OCI-M1 (cell line): ENCODE results near the gene RGS10.
"Not testable (repeated sequence)": the region's sequence is repeated elsewhere in the genome, so short reads cannot be mapped to it uniquely, and the experiment has no call there.

Experiments used
- DNase-seq: peaks from one replicate; lab custom pipeline; 2025; lab: John Stamatoyannopoulos, UW

RGS10 gene, protein sequence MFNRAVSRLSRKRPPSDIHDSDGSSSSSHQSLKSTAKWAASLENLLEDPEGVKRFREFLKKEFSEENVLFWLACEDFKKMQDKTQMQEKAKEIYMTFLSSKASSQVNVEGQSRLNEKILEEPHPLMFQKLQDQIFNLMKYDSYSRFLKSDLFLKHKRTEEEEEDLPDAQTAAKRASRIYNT

DNA sequence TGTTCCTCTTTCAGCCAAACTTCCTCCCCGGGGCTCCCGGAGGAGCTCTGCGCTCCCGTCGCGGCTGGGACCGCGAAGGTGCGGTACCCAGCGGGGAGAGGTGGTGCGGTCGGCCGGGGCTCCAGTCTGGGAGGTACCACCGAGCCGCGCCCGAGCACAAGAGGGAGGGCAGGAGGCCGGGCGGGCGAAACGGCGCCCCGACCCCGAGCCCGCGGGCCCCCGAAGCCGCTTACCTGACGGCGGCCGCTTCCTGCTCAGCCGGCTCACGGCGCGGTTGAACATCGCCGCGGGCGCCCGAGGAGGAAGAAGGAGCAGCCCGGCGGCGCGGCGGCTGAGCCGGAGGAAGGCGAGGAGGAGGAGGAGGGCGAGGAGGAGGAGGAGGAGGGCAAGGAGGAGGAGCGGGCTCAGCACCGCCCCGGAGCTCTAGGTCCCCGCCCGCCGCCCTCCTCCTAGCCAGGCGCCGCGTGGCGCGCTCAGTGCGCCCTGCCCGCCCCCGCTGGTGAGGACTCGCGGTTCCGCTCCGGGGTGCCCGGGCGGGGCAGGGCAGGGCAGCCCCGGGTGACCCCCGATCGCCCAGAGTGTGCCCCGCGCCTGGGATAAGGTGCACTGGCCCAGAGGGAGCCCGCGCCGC lies at the start of gene RGS10:
Gene RGS10 (minus strand): TSS at position 363 of the 631 bp plus-strand sequence. CDS start 81 bp downstream, at position 282.
- peak; percentile 91 for DNase-seq

DNA sequence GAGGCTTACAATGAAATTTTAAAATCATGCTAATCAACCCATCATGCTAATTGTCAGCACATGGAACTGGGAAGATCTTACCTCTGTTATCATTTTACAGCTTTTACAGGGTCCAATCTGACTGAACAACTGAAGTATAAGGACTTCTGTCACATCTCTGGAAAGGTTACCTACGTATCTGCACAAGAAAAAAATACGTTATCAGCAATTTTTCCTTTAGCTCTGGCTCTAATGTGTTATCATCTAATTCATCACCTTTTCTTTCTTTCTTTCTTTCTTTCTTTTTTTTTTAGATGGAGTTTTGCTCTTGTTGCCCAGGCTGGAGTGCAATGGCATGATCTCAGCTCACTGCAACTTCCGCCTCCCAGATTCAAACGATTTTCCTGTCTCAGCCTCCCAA lies 45.6 kb upstream of the RGS10 start:
- no peak for DNase-seq

DNA sequence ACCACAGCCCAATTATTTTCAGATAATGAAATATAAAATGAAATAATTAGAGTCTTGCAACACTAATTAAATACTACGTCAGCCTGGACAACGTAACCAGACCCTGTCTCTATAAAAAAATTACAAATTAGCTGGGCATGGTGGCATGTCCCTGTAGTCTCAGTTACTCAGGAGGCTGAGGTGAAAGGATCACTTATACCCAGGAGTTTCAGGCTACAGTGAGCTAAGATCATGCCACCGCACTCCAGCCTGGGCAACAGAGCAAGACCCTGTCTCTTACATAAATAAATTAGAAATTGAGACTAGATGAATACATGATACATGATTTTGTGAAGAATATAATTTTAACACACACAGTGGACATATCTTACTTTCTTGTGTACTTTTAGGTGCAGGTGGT lies 35.8 kb upstream of the RGS10 start:
- no peak for DNase-seq

DNA sequence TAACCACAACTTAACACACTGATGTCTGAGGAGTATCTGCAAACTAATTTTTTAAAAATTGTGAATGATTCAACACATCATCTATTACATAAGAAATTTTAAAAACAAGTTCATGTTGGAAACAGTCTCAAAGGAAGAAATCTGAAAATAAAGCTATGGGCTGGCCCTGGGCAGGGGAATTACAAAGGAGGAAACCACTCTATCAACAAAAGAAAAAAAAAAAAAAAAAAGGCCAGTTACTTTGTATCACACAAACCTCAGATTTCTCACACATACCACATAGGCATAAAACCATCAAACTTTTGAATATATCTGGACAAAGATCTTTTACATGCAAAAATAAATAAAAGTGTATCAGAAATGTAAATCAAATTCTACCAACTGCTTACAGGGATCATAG lies 33.5 kb upstream of the RGS10 start:
- DNase-seq = no peak

DNA sequence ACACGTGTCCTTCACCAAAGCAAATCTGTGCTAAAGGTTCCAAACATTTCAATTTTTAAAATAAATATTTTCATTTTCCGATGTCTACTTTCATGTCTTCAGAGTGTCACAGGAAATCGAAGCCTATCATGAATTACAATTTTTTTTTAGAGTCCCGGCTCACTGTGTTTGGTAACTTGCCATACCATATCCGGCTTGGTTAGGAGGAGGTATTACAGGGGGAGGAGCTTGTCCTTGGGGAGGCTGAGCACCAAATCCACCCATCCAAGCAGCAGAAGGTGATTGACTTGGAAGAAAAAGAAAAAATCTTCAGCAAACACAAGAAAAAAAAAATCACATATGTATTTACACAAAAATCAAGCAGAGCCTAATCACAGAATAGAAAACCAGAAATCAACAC lies 33.0 kb upstream of the RGS10 start:
- DNase-seq = no peak

DNA sequence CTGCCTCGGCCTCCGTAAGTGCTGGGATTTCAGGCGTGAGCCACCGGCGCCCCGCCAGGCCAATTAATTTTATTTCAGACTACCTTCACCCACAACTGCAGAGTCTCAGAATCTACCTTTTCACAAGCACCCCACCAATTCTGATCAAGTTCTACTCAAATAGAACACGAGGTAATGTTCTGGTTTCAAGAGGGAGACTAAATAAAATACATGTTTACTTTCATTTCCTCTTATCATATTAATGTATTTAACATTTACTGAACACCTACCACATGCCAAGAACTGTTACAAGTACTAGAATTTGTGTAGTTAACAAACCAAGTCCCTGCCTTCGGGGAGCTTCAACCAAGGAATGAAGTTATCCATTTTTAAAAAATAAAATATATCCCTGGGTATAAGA lies 25.5 kb upstream of the RGS10 start:
- DNase-seq = no peak

DNA sequence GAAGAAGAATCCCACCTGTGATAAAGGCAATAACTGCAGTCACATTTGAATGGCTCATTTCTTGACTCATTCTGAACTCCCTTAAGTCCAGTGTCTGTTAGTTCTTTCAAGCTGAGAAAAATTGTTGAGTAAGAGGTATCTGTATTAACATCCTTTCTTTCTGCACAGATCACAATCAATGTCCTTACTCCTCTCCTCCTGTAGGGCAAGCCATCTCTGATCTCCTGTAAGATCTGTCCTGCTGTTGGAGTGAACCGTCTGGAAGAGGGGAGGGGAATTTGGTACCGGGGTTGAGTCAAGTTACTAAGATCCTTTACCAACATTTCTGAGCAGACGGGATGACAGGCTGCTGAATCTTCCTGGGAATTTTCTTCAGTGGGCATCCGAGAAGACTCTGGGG lies 19.6 kb upstream of the RGS10 start:
- no peak for DNase-seq

DNA sequence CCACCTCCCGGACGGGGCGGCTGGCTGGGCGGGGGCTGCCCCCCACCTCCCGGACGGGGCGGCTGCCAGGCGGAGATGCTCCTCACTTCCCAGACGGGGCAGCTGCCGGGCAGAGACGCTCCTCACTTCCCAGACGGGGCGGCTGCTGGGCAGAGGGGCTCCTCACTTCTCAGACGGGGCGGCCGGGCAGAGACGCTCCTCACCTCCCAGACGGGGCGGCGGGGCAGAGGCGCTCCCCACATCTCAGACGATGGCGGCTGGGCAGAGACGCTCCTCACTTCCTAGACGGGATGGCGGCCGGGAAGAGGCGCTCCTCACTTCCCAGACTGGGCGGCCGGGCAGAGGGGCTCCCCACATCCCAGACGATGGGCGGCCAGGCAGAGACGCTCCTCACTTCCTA lies 17.0 kb upstream of the RGS10 start:
- not testable (repeated sequence) for DNase-seq

DNA sequence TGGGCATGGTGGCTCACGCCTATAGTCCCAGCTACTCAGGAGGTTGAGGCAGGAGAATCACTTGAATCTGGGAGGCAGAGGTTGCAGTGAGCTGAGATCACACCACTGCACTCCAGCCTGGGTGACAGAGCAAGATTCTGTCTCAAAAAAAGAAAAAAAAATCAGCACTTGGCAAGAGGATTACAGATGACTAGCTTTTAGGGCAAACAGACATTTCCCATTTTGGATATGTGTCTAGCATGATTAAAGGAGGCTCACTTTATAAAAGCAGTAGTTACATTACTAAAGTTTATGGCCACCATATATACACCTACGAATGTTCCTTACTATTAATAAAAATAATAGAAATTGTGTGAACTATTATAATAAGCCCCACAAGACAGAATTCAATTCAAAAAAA lies 13.6 kb upstream of the RGS10 start:
- DNase-seq = not testable (repeated sequence)

DNA sequence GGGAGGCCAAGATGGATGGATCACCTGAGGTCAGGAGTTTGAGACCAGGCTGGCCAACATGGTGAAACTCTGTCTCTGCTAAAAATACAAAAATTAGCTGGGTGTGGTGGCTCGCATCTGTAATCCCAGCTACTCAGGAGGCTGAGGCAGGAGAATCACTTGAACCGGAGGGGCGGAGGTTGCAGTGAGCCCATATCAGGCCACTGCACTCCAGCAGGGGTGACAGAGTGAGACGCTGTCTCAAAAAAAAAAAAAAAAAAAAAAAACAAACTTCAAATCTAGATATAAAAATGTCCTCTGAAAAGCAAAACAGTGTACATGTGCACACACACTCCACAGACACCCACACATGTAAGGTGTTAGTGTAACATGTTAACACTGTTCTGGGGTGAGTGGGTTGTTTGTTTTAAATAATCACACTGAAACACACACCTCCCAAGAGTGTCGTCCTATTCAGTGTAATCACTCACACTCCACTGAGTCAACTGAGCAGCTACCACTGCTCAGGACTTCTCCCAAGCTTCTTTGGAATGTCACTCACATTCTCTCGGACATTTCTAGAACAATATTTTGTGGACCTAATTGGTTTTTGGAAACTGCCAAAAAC lies 12.8 kb upstream of the RGS10 start:
- DNase-seq = no peak

DNA sequence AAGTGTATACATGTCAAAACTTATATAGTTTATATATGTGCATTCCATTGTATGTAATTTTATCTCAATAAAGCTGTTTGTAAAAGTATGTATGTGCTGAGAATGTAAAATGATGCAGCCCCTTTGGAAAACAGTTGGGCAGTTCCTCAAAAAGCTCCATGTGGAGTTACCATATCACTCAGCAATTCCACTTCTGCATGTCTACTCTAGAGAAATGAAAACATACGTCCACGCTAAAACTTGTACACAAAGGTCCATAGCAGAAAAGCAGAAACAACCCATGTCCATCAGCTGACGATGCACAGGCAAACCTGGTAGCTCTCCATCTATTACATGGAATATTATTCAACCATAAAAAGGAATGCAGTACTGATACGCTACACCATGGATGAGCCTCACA lies 8.3 kb upstream of the RGS10 start:
- DNase-seq = no peak

DNA sequence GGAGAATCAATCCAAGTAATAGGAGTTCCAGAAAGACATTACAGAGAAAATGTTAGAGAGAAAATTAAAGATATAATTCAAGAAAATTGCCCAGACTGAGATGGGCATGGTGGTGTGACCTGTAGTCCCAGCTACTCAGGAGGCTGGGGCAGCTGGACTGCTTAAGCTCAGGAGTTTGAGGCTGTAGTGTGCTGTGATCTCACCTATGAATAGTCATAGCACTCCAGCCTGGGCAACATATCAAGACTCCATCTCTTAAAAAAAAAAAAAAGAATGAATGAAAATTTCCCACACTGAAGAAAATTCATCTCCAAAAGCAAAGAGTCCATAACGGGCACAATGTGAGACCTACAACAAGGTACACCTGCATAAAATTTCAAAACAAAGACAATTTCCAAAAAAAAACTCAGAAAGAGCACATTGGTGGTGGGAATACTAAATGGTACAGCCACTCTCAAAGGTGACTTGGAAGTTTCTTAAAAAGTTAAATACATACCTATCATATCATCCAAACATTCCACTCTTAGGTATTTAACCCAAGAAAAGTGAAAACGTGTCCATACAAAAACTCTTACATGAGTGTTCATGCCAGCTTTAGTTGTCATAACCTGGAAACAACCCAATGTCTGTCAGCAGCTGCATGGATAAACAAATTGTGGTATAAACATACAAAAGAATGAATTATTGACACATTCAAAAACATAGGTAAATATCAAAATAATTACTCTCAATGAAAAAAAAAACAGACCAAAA lies 6.9 kb upstream of the RGS10 start:
- no peak for DNase-seq

DNA sequence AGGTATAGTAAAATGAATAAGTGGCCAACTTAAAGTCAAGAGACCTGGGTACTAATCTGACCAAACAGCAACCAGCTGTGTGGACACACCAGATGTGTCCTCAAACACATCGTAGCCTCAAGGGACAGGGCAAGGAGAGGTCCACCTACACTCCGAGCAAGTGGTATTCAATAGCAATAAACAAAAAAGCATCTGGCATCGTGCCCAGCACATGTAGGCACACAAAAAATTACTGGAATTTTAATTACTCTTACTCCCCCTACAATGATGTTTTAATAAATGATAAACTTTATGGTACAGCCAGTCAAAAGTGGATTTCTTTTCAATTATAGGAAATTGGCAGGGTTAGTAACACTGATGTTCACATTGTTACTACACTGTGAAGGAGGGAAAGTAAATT lies 3.5 kb upstream of the RGS10 start:
- DNase-seq = no peak

DNA sequence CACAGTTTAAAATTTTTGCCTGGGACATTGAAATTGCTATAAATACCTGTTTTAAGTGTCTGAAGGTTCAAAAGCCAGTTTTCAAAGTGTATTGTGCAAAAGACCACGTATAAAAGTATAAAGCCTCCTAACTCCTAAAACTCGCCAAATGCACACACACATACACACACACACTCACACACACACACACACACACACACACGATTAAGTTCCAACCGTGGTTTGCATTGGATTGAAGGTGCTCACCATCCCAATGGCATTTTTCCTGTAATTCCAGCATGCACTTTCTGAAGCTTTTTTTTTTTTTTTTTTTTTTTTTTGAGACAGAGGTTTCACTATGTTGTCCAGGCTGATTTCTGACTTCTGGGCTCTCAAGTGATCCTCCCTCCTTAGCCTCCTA lies 2.8 kb upstream of the RGS10 start:
- no peak for DNase-seq

DNA sequence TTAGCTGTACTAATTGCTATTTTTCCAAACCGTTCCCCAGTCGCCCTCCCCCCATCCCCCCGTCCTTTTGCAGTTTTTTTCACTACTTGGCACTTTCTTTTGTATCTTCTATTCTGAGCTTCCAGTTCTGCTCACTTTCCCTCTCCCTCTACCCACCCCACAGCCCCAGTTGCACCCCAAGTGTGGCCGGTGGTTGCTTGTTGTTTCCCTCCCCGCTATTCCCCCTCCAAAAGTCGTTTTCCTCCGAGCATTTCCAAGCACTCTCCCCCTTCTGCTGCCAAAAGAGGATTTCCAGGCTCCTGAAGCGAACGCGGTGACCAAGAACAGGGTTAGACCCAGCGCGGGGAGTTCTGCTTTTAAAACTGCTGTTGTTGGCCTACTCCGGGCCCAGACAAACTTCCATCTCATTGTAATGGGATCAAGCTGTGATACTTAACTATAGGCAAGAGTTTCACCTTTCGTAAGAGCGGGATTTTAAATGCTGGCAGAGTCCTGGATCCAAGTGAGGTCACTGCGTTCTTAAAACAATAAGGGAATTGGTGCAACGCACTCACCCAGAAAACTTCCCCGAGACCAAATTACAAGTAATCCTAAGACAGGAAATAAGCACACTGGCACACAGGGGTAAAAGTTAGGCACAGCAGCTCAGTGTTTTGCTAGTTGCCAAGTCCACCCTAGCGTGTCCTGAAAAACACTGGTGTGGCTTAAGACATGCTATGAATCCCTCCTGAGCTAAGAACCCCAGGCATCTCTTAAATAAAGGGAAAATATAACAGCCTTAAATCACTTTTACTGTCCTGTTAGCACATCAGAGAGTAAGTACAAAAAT lies 1.5 kb upstream of the RGS10 start:
- no peak for DNase-seq

DNA sequence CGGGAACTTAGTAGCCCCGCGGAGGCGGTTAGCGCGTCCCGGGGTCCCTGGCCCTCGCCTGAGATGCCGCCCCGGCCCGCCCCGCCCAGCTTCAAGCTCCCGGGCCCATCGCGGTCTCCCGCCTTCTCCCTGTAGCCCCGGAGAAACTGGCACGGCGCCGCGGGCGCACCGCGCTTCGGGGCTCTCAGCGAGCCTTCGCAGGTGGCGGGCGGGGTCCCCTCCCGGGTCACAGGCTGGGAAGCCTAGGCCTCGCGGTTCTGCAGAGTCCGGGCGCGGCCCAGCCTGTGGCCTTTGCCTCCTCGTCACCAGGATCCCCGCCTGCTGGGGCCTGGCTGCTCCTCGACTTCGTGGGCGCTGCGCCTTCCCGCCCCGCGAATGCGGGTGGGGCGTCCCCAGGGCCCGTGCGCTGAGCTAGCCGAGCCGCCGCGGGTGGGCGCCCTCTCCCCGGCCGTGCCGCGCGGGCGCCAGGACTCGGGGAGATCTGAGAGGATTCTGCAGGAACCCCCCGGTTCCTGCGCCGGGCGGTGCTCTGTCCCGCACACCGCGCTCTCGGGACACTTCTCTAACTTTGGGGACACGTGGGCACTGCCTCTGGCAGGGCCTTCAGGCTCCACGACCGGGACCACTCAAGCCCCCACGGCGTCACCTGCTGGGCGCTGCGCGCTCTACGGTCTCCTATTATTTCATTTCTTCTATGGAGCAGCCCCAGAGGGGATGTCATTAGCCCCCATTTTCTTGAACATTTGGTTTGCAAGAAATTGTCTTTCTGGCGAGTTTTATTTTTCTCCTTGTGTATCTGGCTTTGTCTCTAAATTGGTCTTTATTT lies 682 bp upstream of the RGS10 start:
- DNase-seq = peak; percentile 88

DNA sequence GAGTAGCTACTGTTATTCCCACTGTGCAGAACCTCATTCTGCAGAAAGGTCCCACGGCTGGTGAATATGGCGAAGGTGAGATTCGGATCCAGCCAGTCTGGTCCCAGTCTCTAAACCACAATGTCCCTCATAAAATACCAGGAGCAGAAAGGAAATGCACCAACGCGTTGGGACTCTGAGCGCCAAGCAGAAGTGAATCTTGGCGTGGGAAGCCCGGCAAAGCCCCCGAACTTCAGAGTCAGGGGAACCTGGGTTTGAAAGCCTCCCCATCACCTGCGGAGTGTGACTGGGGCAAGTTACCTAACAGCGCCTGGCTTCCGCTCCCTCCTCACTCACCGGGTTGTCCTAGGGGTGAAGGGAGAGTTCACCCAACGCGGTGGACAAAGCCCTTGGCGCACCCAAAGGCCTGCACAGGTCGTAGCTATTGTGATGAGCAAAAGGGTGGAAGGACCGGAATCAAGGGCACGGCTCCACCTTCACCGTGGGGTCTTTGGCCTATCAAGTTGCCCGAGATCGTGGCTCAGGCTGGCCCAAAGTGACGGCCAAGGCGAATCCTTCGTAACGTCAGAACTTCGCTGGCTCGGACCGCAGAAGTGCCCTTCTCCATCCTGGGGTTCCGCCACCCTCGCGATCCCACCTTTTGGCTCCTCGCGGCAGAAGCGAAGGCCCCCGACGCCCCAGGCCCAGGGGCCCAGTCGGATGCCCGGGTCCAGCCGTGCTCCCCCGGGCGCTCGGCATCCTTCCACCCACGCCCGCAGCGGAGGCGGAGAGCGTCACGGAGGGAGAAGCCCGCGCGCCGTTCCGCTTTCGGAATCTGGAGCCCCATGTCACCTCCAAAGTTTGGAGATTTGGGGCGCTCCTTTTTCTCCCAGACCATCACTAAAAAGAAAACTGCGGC lies 811 bp downstream of the RGS10 start:
- DNase-seq = no peak

DNA sequence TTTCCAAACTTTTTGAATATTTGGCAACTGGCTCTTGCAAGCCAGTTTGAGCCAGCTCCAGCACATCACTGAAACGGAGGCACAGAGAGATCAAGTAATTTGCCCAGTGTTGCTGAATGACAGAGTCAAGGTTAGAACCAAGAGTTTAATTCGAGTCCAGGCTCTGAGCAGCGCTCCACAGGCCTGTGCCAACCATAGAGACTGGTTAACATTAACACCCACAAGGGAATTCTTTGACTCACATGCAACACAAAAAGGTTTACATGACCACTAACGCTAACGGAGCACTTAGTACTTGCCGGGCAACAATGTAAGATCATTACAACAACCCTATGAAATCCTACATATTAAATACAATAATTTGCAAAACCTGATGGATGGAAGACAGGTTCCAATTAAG lies 1.5 kb downstream of the RGS10 start:
- peak; percentile 47 for DNase-seq

DNA sequence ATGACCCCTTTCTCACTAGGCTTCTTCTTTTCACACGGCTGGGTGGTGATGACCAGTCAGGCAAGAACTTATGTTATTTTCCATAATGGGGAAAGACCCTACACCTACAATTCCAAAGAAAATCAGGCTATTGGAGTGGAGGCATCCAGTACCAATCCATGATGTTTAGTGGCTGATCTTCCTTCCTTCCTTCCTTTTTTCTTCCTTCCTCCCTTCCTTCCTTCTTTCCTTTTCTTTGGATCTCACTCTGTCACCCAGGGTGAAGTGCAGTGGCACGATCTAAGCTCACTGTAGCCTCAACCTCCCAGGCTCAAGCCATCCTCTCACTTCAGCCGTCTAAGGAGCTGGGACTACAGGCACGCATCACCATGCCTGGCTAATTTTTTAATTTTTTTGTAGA lies 2.5 kb downstream of the RGS10 start:
- no peak for DNase-seq

DNA sequence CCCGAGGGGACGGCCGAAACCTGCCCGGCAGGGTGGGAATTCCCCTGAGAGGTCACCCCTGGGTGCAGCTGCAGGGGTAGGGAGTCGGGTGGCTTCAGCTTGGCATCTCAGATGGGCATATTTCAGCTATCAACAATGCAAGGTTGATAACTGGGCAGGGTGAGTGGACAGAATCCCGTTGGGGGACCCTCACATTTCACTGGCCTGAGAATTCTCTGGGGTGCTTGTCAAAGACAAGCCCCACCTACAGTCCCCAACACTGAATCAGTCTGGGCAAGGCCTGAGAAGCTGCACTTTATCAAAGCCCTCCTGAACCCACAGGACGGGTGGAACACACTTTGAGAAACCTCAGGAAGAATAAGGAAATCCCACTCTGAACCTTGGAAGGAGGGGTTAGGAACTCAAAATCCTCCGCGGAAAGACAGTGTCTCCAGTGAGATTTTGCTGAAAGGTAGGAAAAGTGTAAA lies 3.1 kb downstream of the RGS10 start:
- DNase-seq = peak; percentile 46
